SJSA1 (cell line): ENCODE data around the gene AIP. TPM values are rescaled to one million over a fixed set of nuclear protein-coding genes. Genes with fewer than 3 reads are reported as not detected.

Experiments
- DNase-seq, 2 experiments: peaks; one replicate each; pipeline ENCODE4 v3.0.0-alpha.2; 2015 to 2020; ENCODE audit warnings: low spot score in 2 of 2, low read depth in 1 of 2
- H3K27ac ChIP-seq: fragments of 250-450 bp; sonication (Bioruptor Pico); 2 replicates; pipeline ENCODE4 v1.5.1; 2020; ENCODE audit warnings: mild to moderate bottlenecking, moderate library complexity
- H3K27me3 ChIP-seq: fragments of 250-450 bp; sonication (Bioruptor Pico); replicated peaks from 2 replicates; pipeline ENCODE4 v1.5.1; 2020; ENCODE audit warnings: mild to moderate bottlenecking, moderate library complexity
- H3K36me3 ChIP-seq: fragments of 250-450 bp; sonication (Bioruptor Pico); 2 replicates; pipeline ENCODE4 v1.5.1; 2020; ENCODE audit warnings: mild to moderate bottlenecking
- H3K4me1 ChIP-seq: fragments of 250-450 bp; sonication (Bioruptor Pico); replicated peaks from 2 replicates; pipeline ENCODE4 v1.6.1; 2021; ENCODE audit warnings: mild to moderate bottlenecking
- H3K4me3 ChIP-seq: fragments of 250-450 bp; sonication (Bioruptor Pico); 2 replicates; pipeline ENCODE4 v1.5.1; 2020; ENCODE audit warnings: mild to moderate bottlenecking
- H3K9me3 ChIP-seq: fragments of 250-450 bp; sonication (Bioruptor Pico); replicated peaks from 2 replicates; pipeline ENCODE4 v1.5.1; 2020; ENCODE audit warnings: mild to moderate bottlenecking
- total RNA-seq: library from RNA; depleted of rRNA; stranded (reverse); fragments of >200 nt; shearing (Covaris generic); gene quantifications from 2 replicates; pipeline ENCODE4 v1.2.3, GENCODE V29; 2014

Gene AIP
- total RNA-seq, 1 experiment from 2014 or later = 185 TPM

DNA sequence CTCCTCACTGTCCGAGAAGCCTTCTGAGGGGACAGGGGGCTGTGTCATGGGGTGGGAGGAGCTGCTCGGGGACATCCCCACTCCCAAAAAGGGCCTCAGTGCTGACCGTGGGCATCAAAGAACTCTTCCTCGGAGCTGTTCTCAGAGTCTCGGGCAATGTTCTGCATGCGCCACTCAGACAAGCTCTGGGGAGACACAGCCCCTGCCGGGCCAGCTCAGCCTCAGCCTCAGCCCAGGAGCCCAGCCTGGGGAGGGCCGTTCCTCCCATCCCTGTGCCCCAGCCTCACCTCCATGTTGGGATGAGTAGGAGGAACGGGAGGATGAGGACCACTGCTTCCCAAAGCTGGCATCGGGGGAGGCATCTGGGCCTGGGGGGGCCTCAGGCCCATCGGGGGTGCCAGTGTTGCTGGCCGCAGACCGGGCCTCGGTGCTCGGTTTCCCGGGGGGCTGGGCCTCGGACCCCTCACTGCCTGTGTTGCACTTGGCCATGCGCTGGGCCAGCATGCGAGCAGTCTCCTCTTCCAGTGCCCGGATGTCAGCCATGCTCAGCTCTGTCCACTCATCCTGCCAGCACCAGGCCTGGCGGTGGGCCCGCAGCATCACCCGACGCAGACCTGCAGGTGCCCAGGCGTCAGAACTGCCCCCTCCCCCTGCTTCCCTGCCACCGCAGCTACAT, 17.1 kb downstream of the AIP start:
- Histone ChIP-seq H3K36me3 (no peaks in the 10 kb centered on the region; the same call in 1 of the 2 replicates), H3K4me1 (peaks cover 5% of the 10 kb centered on the region; the same call in 1 of the 2 replicates), H3K27ac (no peak overlapping the region), H3K9me3 (no peaks in the 10 kb centered on the region), H3K27me3 (no peaks in the 10 kb centered on the region), H3K4me3 (no peak overlapping the region)
- DNase-seq = peak in 1 of 2 experiments; percentile 54

DNA sequence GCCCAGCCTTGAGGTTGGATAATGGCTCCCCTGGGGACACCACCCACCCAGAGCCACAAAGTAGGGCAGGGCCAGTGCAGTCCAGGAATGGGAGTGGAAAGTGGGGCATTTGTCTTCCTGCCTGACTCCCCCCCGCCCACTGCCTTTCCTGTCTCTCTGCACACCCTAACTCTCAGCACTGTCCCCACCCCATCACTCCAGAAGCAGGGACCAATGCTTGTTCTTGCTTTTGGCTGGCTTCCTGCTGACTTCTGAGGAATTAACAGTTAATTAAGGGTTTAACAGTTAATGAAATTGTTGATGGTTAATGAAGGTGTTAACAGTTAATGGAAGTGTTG, 17.6 kb downstream of the AIP start:
- H3K4me3 ChIP-seq = no peak overlapping the region
- no peaks in the 10 kb centered on the region for H3K9me3 ChIP-seq
- no peaks in the 10 kb centered on the region for H3K27me3 ChIP-seq
- H3K4me1 ChIP-seq = peaks cover 7% of the 10 kb centered on the region
- no peak for DNase-seq
- peaks cover under 1% of the 10 kb centered on the region; the same call in 1 of the 2 replicates for H3K36me3 ChIP-seq
- no peak overlapping the region for H3K27ac ChIP-seq

DNA sequence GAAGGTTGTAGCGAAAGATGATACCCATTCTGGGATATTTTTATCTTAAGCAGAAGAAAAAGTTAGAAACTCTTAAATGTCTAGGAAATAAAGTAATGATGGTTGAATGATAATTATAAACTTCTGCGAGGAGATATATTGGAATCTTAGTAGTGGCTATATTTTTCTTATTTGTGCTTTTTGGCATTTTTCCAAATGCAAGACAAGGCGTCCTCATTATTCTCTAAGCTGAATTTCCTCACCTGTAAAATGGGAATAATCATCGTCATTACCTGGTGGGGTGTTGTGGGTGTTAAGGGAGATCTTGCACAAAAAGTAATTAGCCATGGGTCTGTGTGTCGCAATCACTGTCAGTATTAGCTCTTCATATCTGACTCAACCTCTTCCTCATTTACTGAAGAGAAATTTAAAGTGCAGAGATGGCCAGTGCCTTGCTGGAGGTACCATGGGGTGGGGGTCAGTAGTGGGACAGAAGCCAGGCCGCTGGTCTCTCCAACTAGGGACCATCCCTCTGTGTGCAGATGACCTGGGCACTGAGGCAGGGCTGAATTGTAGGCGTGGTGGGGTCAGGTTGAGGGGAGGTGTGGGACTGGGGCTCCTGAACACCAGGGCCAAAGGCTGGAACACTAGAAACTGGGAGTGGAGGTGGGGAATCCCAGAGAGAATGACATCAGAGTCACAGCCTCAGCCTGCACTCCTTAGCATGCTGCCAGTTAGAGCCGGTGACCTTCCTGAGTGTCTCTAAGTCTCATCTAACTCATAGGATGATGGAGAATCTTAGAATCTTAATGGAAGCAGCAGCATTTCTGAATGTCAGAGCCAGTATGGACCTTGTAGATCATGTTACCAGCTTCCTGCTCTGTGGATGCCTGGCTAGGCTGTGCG, 18.2 kb downstream of the AIP start:
- no peaks in the 10 kb centered on the region for H3K9me3 ChIP-seq
- peaks cover 6% of the 10 kb centered on the region for H3K36me3 ChIP-seq
- no peaks in the 10 kb centered on the region for H3K27me3 ChIP-seq
- peak in 1 of 2 experiments; percentile 45 for DNase-seq
- H3K27ac ChIP-seq = no peak overlapping the region
- H3K4me3 ChIP-seq = no peak overlapping the region
- H3K4me1 ChIP-seq = peaks cover 13% of the 10 kb centered on the region

DNA sequence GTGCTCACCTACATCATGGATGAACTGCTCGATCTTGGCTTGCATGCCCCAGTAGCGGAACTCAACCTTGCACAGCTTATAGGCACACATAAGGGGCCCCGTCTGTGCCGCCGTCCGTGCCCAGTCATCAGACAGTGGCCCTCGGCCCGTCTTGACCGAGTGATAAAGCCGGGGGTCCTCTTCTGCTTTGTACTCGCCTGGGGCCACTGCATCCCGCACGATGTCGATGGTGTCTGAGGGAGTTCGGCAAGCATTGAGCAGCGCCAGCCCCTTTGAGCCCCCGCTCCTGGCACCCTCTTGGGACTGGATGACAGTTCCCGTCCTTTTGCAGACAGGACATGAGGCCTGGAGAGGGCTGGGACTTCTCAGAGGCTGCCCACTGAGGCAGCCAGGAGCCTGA, 19.0 kb downstream of the AIP start:
- H3K27ac ChIP-seq = no peak overlapping the region
- no peaks in the 10 kb centered on the region for H3K9me3 ChIP-seq
- no peaks in the 10 kb centered on the region for H3K27me3 ChIP-seq
- peaks cover 14% of the 10 kb centered on the region for H3K36me3 ChIP-seq
- peak in 1 of 2 experiments; percentile 50 for DNase-seq
- no peak overlapping the region for H3K4me3 ChIP-seq
- H3K4me1 ChIP-seq = peaks cover 21% of the 10 kb centered on the region

DNA sequence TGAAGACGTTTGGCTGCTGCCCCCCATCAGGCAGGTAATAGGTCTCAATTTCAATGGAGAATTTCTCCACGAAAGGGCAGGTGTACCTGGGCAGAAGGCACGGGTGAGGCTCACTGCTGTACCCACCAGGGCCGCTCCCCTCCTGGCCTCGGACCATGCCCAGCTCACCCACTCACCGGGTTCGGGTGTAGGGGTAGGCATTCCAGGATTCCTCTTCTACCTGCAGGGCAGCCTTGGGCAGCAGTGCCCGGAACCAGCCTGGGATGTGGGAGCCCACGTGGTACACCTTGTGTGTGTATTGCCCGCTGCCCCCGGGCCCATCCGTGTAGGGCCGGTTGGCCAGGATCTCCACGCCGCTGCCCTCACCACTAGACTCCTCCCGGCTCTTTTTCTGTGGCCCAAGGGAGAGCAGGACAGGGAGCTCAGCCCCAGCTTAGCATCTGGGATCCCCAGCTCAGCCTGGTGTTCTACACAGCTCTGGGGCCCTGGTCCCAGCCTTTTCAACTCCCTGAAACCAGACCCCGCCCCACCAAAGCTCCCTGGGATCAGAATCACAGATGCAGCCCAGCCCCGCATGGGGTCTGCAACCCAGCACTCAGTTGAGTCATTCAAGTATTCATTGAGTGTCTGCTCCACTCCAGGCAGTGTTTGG, 19.6 kb downstream of the AIP start:
- H3K36me3 ChIP-seq = peaks cover 20% of the 10 kb centered on the region
- no peak overlapping the region for H3K27ac ChIP-seq
- H3K9me3 ChIP-seq = no peaks in the 10 kb centered on the region
- peak in 1 of 2 experiments; percentile 52 for DNase-seq
- no peaks in the 10 kb centered on the region for H3K27me3 ChIP-seq
- H3K4me3 ChIP-seq = no peak overlapping the region
- peaks cover 27% of the 10 kb centered on the region for H3K4me1 ChIP-seq

DNA sequence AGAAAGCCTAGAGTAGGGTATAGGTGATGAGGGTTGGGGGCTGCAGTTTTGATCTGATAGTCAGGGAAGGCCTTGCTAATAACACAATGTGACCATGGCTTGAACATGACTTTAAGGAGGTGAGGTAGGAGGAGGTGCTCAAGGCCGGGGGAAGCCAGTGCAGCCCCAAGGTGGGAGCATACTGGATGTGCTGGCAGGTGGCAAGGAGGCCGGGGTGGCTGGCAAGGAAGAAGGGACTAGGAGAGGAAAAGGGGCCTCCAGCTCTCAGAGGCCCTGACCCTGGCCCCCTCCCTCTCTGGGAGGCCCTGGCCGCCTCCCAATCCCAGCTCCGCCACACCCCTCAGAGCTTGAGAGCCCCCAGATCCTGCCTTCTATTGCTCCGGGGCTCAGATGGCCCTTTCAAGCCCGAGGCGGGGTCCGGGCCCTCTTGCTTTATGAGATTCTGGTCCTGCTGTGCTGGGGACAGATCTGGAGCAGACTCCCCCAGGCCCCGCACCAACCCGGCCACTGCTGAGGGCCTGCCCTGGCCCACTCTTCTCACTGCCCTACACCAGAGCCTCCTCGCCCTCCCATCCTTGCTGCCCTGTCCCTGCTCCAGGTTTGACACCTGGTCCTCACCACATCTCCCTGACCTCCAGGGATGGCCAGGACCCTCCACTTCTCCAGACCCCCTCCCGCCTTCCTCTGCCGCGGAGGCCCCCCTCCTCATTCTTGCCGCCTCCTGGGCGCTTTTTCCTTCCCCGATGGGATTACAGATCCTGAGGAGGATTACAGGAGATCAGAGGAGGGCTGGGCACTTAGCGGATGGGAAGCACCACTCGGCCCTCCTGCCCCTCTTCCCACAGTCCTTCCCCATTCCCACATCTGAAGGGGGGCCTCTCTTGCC, 20.5 kb downstream of the AIP start:
- peaks cover 26% of the 10 kb centered on the region for H3K36me3 ChIP-seq
- H3K9me3 ChIP-seq = no peaks in the 10 kb centered on the region
- peak in 1 of 2 experiments; percentile 54 for DNase-seq
- no peaks in the 10 kb centered on the region for H3K27me3 ChIP-seq
- H3K27ac ChIP-seq = no peak overlapping the region
- peaks cover 31% of the 10 kb centered on the region for H3K4me1 ChIP-seq
- no peak overlapping the region; the same call in 1 of the 2 replicates for H3K4me3 ChIP-seq

DNA sequence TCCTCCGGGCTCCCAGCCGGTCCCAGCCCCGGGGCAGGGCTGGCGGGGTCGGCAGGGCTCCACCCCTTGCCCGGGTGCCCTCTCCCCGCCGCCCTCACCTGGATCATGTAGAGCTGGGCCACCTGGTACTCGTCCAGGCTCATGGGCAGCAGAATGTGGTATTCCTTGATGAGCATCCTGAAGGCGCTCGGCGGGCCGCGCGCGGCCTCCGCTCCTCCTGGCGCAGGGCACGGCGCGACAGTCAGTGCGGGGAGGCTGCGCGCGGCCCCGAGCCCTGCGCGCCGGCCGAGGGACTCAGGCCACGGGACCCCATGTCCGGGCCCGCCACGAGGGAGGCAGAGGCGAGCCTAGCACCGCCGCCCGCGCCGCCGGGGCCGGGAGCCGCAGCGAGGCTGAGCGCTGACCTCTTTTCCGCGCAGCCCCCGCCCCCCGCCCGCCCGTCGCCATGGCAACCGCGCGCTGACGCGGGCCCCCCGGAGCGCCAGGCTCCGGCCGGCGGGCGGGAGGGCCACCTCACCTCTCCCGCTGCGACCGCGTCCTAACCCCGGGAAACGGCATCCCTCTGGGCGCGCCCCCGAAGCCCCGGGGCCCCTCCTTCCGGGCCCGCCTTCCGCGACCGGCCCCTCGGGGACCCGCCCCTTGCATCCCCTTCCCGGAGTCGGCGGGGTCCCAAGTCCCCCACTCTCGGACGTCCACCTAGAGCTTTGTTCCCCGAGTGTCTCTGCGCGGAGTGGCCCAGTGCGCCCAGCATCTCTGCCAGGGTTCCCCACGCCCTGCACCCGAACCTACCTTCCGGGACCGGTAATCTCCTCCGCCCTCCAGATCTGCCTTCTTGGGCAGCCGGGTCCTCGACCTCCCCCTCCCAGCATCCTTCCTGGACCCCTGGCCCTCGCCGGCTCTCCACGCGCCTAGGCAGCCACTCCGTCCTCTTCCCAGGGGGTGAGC, 21.5 kb downstream of the AIP start:
- Histone ChIP-seq H3K36me3 (peaks cover 27% of the 10 kb centered on the region), H3K9me3 (no peaks in the 10 kb centered on the region), H3K27me3 (no peaks in the 10 kb centered on the region), H3K27ac (no peak overlapping the region), H3K4me1 (peaks cover 38% of the 10 kb centered on the region), H3K4me3 (peak overlapping the region; percentile 45)
- DNase-seq = peak; percentile 33 to 56

DNA sequence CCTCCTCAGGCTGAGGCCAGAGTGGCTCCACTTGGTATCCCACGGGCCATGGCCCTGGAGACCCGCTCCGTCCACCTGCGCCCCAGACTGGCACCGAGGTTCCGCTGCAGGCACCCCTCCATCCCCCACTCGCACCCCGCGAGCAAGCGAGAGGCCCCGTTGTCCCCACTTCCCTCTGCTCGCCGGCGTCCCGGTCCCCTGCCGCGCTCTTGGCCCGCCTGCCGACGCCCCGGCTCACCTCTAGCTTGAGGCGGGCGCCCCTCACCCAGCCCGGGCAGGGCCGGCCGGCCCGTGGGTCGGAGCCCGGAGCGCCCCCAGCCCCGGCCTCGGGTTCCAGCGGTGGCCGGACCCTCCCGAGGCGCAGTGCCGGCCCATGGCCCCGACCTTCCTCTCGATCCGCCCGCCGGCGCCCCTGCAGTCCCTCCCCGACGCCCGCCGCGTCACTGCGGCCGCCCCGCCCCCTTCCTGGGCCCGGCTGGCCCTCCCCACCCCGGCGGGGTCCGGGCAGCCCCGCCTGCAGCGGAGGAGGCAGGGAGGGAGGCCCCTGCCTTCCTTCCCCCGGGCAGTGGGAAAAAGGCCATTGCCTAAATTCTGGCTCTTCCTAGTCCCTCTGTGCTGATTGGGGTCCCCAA, 22.2 kb downstream of the AIP start, which contains the start of gene PITPNM1:
PITPNM1 (minus strand) TSS at position 414 of the 632 bp plus-strand sequence. CDS start 1,183 bp downstream, outside the sequence.
- DNase-seq = peak in 1 of 2 experiments; percentile 66
- peaks cover 38% of the 10 kb centered on the region for H3K4me1 ChIP-seq
- H3K27me3 ChIP-seq = no peaks in the 10 kb centered on the region
- H3K27ac ChIP-seq = peak within 1 kb of the TSS; percentile 1; the same call in 1 of the 2 replicates
- peaks cover 27% of the 10 kb centered on the region for H3K36me3 ChIP-seq
- H3K9me3 ChIP-seq = no peaks in the 10 kb centered on the region
- H3K4me3 ChIP-seq = peak within 1 kb of the TSS; percentile 45

DNA sequence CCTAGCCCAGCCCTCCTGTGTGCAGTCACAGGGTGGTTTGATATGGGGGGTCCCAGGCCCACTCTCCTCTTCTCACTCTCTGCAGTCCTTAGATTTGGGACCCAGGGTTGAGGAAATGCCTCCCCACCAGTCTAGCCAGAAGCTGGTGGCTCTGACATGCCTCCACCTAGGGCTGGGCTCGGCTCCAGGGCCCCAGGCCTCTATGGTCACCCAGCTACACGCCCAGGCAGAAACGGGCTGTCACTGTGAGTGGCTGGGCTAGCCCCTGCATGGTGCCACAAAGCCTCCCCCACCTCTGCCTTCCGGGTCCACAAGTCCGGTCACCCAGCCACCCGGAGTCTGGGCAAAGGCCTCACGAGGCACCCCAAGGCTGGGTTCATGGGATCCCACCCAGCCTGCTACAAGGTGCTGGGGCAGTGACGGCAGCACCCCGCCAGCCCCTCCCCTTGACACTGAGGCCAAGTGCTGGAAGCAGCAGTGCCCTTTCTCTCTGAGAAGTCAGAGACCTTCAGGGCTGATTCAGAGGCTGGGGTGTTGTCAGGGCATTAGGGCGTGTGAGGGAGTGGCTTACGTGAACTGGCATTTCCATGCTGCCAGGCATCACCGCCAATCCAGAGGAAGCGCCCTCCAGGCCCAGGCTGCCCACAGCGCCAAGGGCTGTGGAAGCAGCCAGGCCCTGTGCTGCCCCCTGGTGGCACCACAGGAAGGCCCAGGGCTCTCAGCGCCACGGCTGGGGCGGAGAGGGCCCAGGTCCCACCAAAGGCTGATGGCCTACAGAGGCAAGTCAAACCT, 23.0 kb downstream of the AIP start:
- H3K9me3 ChIP-seq = no peaks in the 10 kb centered on the region
- 0 out of 2 replicates have a peak, but pooled peaks cover 2% of the 10 kb centered on the region for H3K27me3 ChIP-seq
- H3K4me1 ChIP-seq = peaks cover 38% of the 10 kb centered on the region
- H3K4me3 ChIP-seq = peak overlapping the region; percentile 0; the same call in 1 of the 2 replicates
- peak; percentile 89 to 96 for DNase-seq
- H3K36me3 ChIP-seq = peaks cover 27% of the 10 kb centered on the region
- H3K27ac ChIP-seq = peak overlapping the region; percentile 1; the same call in 1 of the 2 replicates

DNA sequence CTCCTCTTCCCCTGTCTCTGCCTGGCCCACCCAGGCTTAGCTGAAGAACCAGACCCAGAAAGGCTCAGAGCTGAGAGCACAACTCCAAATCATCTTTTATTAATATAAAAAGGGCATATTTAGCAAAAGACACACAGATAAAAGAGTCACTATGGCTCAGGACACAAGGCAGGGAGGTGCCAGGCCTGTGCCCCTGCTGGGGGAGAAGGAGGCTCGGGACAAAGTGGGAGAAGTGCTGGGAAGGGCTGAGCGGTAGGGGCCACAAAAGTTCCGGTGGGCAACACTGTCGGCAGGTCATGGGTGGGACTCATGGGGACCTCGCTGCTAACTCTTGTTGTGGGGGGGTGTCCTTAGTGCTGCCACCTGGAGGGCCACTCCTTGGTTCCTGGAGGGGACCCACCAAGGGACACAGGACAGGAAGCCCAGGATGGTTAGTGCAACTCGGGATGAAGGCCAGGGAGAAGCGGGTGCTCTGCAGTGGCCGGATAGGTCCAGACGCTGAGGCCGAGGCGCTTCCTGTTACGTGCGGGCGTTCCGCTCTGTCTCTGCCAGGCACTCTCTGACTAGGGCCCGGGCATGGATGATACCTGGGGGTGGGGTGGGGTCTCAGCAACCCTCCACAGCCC, 23.7 kb downstream of the AIP start:
- Histone ChIP-seq H3K27ac (no peak overlapping the region), H3K27me3 (0 out of 2 replicates have a peak, but pooled peaks cover 2% of the 10 kb centered on the region), H3K4me1 (peaks cover 38% of the 10 kb centered on the region), H3K4me3 (peak overlapping the region; percentile 0; the same call in 1 of the 2 replicates), H3K36me3 (peaks cover 27% of the 10 kb centered on the region), H3K9me3 (no peaks in the 10 kb centered on the region)
- DNase-seq = no peak
